ENCODE data around the gene ESPN.
"Not testable (repeated sequence)": the region's sequence is repeated elsewhere in the genome, so short reads cannot be mapped to it uniquely, and the experiment has no call there.

DNA sequence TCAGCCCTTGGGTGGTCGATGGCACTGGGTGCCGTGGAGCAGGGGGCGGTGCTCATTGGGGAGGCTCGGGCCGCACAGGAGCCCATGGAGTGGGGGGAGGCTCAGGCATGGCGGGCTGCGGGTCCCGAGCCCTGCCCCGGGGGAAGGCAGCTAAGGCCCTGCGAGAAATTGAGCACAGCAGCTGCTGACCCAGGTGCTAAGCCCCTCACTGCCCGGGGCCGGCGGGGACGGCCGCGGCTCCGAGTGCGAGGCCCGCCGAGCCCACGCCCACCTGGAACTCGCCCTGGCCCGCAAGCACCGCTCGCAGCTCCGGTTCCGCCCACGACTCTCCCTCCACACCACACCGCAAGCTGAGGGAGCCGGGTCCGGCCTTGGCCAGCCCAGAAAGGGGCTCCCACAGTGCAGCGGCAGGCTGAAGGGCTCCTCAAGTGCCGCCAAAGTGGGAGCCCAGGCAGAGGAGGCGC is 28.8 kb upstream of the ESPN start:
- TF ChIP-seq, protein P1, sequence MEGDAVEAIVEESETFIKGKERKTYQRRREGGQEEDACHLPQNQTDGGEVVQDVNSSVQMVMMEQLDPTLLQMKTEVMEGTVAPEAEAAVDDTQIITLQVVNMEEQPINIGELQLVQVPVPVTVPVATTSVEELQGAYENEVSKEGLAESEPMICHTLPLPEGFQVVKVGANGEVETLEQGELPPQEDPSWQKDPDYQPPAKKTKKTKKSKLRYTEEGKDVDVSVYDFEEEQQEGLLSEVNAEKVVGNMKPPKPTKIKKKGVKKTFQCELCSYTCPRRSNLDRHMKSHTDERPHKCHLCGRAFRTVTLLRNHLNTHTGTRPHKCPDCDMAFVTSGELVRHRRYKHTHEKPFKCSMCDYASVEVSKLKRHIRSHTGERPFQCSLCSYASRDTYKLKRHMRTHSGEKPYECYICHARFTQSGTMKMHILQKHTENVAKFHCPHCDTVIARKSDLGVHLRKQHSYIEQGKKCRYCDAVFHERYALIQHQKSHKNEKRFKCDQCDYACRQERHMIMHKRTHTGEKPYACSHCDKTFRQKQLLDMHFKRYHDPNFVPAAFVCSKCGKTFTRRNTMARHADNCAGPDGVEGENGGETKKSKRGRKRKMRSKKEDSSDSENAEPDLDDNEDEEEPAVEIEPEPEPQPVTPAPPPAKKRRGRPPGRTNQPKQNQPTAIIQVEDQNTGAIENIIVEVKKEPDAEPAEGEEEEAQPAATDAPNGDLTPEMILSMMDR (IDR thresholded peaks at IDR 0.05): not testable (repeated sequence)
- not testable (repeated sequence) for TF ChIP-seq ZFX (IDR thresholded peaks at IDR 0.05; ENCODE audit: borderline replicate concordance)

Data from 22Rv1 (cell line).